Prostate gland (tissue), 2 donors: ENCODE measurements around the gene SDR39U1.

Source experiments
- CTCF ChIP-seq, 4 experiments: fragments of 200-600 bp in 2 of 4; fragments of 450-650 bp in 2 of 4; sonication (generic) in 2 of 4; IDR thresholded peaks; 1 replicate in 3 of 4; 2 replicates in 1 of 4; pipeline ENCODE4 v1.5.1; 2016 to 2019; ENCODE audit warnings: antibody characterized with exemption in 4 of 4, mild to moderate bottlenecking in 2 of 4, moderate library complexity in 2 of 4
- POLR2A ChIP-seq: fragments of 450-650 bp; IDR thresholded peaks from one replicate; pipeline ENCODE4 v1.6.1; 2016; ENCODE audit warnings: antibody characterized with exemption, mild to moderate bottlenecking

GRCh38 chr14:24414077-24414476 lies 28.5 kb downstream of the SDR39U1 start:
- TF ChIP-seq CTCF (IDR thresholded peaks at IDR 0.05), result no peak
- no peak for TF ChIP-seq POLR2A
